Thoracic aorta (tissue), 2 donors: ENCODE measurements around the gene KRTAP9-9. TPM values are rescaled to one million over a fixed set of nuclear protein-coding genes. Genes with fewer than 3 reads are reported as not detected.

Experiments
- ATAC-seq: fragments of 150-250 bp; one replicate; pipeline ENCODE4 v1.8.0; 2017; ENCODE audit warnings: low read depth; ENCODE audit not compliant: insufficient number of reproducible peaks, low FRiP score
- DNase-seq: peaks from one replicate; pipeline ENCODE4 v3.0.0-alpha.2; 2020; ENCODE audit warnings: low spot score
- H3K27ac ChIP-seq, 2 donors: fragments of 200-600 bp; sonication (generic); 1 replicate in 1 of 2; 2 replicates in 1 of 2; pipeline ENCODE4 v1.5.1; 2016; ENCODE audit warnings: mild to moderate bottlenecking in 2 of 2, moderate library complexity in 2 of 2
- H3K27me3 ChIP-seq: fragments of 200-600 bp; sonication (generic); replicated peaks from 2 replicates; pipeline ENCODE4 v1.6.0; 2016; ENCODE audit warnings: mild to moderate bottlenecking; ENCODE audit not compliant: insufficient read depth
- H3K36me3 ChIP-seq: fragments of 200-600 bp; sonication (generic); one replicate; pipeline ENCODE4 v1.5.1; 2016
- H3K4me1 ChIP-seq, 2 donors: fragments of 200-600 bp; sonication (generic); 1 replicate in 1 of 2; 2 replicates in 1 of 2; pipeline versions ENCODE4 v1.5.1 to v1.6.0; 2016; ENCODE audit warnings: low read depth in 2 of 2, mild to moderate bottlenecking in 1 of 2; ENCODE audit not compliant: control insufficient read depth in 1 of 2
- H3K4me3 ChIP-seq: fragments of 200-600 bp; sonication (generic); 2 replicates; pipeline ENCODE4 v1.5.1; 2016; ENCODE audit warnings: mild to moderate bottlenecking
- H3K9me3 ChIP-seq: fragments of 200-600 bp; sonication (generic); 2 replicates; pipeline ENCODE4 v1.5.1; 2016
- total RNA-seq, 2 donors: library from RNA; depleted of rRNA; stranded (reverse); fragments of >200 nt; gene quantifications; one replicate each; pipeline versions ENCODE4 v1.1.0 to v1.2.3, GENCODE V29; 2016
- TF ChIP-seq, protein P1 (sequence below): fragments of 200-600 bp; sonication (generic); IDR thresholded peaks from one replicate; pipeline ENCODE4 v1.5.1; 2019; ENCODE audit warnings: antibody characterized with exemption

KRTAP9-9 gene
- total RNA-seq, 2 donors from 2014 or later = not detected

GRCh38 chr17:41304091-41304490 lies 48.9 kb downstream of the KRTAP9-9 start:
- TF ChIP-seq, protein P1, sequence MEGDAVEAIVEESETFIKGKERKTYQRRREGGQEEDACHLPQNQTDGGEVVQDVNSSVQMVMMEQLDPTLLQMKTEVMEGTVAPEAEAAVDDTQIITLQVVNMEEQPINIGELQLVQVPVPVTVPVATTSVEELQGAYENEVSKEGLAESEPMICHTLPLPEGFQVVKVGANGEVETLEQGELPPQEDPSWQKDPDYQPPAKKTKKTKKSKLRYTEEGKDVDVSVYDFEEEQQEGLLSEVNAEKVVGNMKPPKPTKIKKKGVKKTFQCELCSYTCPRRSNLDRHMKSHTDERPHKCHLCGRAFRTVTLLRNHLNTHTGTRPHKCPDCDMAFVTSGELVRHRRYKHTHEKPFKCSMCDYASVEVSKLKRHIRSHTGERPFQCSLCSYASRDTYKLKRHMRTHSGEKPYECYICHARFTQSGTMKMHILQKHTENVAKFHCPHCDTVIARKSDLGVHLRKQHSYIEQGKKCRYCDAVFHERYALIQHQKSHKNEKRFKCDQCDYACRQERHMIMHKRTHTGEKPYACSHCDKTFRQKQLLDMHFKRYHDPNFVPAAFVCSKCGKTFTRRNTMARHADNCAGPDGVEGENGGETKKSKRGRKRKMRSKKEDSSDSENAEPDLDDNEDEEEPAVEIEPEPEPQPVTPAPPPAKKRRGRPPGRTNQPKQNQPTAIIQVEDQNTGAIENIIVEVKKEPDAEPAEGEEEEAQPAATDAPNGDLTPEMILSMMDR = no peak
- Histone ChIP-seq H3K27me3 (no peaks in the 10 kb centered on the region), H3K4me1 (peaks cover 0 to 9% of the 10 kb centered on the region in 2 donors), H3K9me3 (no peaks in the 10 kb centered on the region), H3K27ac (no peak overlapping the region), H3K4me3 (no peak overlapping the region), H3K36me3 (no peaks in the 10 kb centered on the region)
- ATAC-seq = no peak
- DNase-seq = no peak

Other genes starting within 250 kb of the KRTAP9-9 start
- not detected for gene KRTAP3-1, start 246.3 kb upstream of the KRTAP9-9 start, total RNA-seq
- not detected for gene KRTAP1-5, start 228.2 kb upstream of the KRTAP9-9 start, total RNA-seq
- gene KRTAP1-4, start 225.2 kb upstream of the KRTAP9-9 start, total RNA-seq = not detected
- not detected for gene KRTAP1-3, start 220.5 kb upstream of the KRTAP9-9 start, total RNA-seq
- not detected for gene KRTAP1-1, start 213.9 kb upstream of the KRTAP9-9 start, total RNA-seq
- not detected for gene KRTAP2-1, start 208.1 kb upstream of the KRTAP9-9 start, total RNA-seq
- gene KRTAP2-2, start 200.2 kb upstream of the KRTAP9-9 start, total RNA-seq = not detected
- gene KRTAP2-3, start 195.3 kb upstream of the KRTAP9-9 start, total RNA-seq = not detected
- not detected for gene KRTAP2-4, start 189.5 kb upstream of the KRTAP9-9 start, total RNA-seq
- not detected for gene KRTAP4-7, start 171.2 kb upstream of the KRTAP9-9 start, total RNA-seq
- gene KRTAP4-8, start 157.2 kb upstream of the KRTAP9-9 start, total RNA-seq = not detected
- gene KRTAP4-16, start 153.2 kb upstream of the KRTAP9-9 start, total RNA-seq = not detected
- gene KRTAP4-9, start 150.0 kb upstream of the KRTAP9-9 start, total RNA-seq = not detected
- gene KRTAP4-11, start 137.0 kb upstream of the KRTAP9-9 start, total RNA-seq = not detected
- gene KRTAP4-12, start 131.2 kb upstream of the KRTAP9-9 start, total RNA-seq = not detected
- not detected for gene KRTAP4-6, start 114.8 kb upstream of the KRTAP9-9 start, total RNA-seq
- not detected for gene KRTAP4-5, start 105.6 kb upstream of the KRTAP9-9 start, total RNA-seq
- not detected for gene KRTAP4-4, start 94.6 kb upstream of the KRTAP9-9 start, total RNA-seq
- gene KRTAP4-3, start 87.2 kb upstream of the KRTAP9-9 start, total RNA-seq = not detected
- gene KRTAP4-2, start 77.2 kb upstream of the KRTAP9-9 start, total RNA-seq = not detected
- gene KRTAP4-1, start 70.5 kb upstream of the KRTAP9-9 start, total RNA-seq = not detected
- not detected for gene KRTAP9-1, start 65.5 kb upstream of the KRTAP9-9 start, total RNA-seq
- not detected for gene KRTAP9-2, start 28.7 kb upstream of the KRTAP9-9 start, total RNA-seq
- gene KRTAP9-3, start 22.9 kb upstream of the KRTAP9-9 start, total RNA-seq = not detected
- not detected for gene KRTAP9-8, start 17.4 kb upstream of the KRTAP9-9 start, total RNA-seq
- not detected for gene KRTAP9-4, start 5.7 kb upstream of the KRTAP9-9 start, total RNA-seq
- not detected for gene KRTAP9-6, start 10.0 kb downstream of the KRTAP9-9 start, total RNA-seq
- not detected for gene KRTAP9-7, start 20.3 kb downstream of the KRTAP9-9 start, total RNA-seq
- gene KRTAP29-1, start 47.5 kb downstream of the KRTAP9-9 start, total RNA-seq = not detected
- gene KRTAP16-1, start 53.9 kb downstream of the KRTAP9-9 start, total RNA-seq = not detected
- not detected for gene KRTAP17-1, start 60.3 kb downstream of the KRTAP9-9 start, total RNA-seq
- not detected for gene KRT33A, start 95.4 kb downstream of the KRTAP9-9 start, total RNA-seq
- gene KRT33B, start 114.4 kb downstream of the KRTAP9-9 start, total RNA-seq = not detected
- gene KRT34, start 126.9 kb downstream of the KRTAP9-9 start, total RNA-seq = not detected
- gene KRT31, start 142.2 kb downstream of the KRTAP9-9 start, total RNA-seq = not detected
- not detected for gene KRT37, start 169.2 kb downstream of the KRTAP9-9 start, total RNA-seq
- gene KRT38, start 185.6 kb downstream of the KRTAP9-9 start, total RNA-seq = not detected
- gene KRT32, start 212.0 kb downstream of the KRTAP9-9 start, total RNA-seq = not detected
- not detected for gene KRT35, start 225.8 kb downstream of the KRTAP9-9 start, total RNA-seq
- gene KRT36, start 234.5 kb downstream of the KRTAP9-9 start, total RNA-seq = not detected